ENCODE data around the gene TAAR2.

TAAR2 gene

DNA sequence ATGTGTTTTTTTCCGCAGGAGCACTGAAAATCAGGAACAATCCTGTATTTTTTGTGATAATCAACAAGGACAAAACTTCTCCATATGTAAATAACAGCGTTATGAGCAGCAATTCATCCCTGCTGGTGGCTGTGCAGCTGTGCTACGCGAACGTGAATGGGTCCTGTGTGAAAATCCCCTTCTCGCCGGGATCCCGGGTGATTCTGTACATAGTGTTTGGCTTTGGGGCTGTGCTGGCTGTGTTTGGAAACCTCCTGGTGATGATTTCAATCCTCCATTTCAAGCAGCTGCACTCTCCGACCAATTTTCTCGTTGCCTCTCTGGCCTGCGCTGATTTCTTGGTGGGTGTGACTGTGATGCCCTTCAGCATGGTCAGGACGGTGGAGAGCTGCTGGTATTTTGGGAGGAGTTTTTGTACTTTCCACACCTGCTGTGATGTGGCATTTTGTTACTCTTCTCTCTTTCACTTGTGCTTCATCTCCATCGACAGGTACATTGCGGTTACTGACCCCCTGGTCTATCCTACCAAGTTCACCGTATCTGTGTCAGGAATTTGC, 53.8 kb downstream of the TAAR2 start, which contains the start of gene TAAR6:
TSS of gene TAAR6 (plus strand) at position 102 of the 557 bp plus-strand sequence. CDS start at position 102, 0 bp downstream.
- Histone ChIP-seq H3K9ac (ENCODE audit: low read depth, low read length) (no peak within 1 kb of the TSS), H3K36me3 (ENCODE audit: control insufficient read depth, insufficient read depth, low read length) (no peaks in the 10 kb centered on the region), H3K4me1 (ENCODE audit: control insufficient read depth, insufficient read depth, low read length) (no peaks in the 10 kb centered on the region), H3K9me3 (ENCODE audit: control insufficient read depth, insufficient read depth, low read length) (no peaks in the 10 kb centered on the region), H3K27me3 (ENCODE audit: control insufficient read depth, insufficient read depth, low read length) (no peaks in the 10 kb centered on the region), H3K4me3 (ENCODE audit: low read depth, low read length) (no peak within 1 kb of the TSS)

DNA sequence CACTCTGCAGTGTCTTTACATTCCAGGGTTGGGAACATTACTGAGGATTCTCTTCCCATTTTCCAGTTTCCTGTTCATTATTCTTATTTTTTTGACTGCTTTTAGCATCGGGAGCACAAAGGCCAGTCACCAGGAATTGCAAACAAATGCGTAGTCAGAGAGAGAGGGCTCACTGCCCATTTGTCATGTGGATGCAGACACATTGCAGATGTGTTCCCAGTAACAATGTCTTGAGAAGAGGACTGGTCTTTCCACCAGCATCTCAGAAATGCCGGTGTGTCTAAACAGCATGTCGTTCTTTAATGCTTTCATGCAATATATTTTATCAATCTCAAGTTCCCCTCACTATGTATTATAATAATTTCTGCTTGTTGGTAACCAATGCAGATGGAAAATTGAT, 54.9 kb downstream of the TAAR2 start:
- H3K9me3 ChIP-seq (ENCODE audit: control insufficient read depth, insufficient read depth, low read length) = no peaks in the 10 kb centered on the region
- no peaks in the 10 kb centered on the region for H3K27me3 ChIP-seq (ENCODE audit: control insufficient read depth, insufficient read depth, low read length)
- no peaks in the 10 kb centered on the region for H3K4me1 ChIP-seq (ENCODE audit: control insufficient read depth, insufficient read depth, low read length)
- H3K36me3 ChIP-seq (ENCODE audit: control insufficient read depth, insufficient read depth, low read length) = no peaks in the 10 kb centered on the region
- no peak overlapping the region for H3K4me3 ChIP-seq (ENCODE audit: low read depth, low read length)
- H3K9ac ChIP-seq (ENCODE audit: low read depth, low read length) = no peak overlapping the region

- no peaks in the 10 kb centered on the region for H3K36me3 ChIP-seq (ENCODE audit: control insufficient read depth, insufficient read depth, low read length)
- no peak overlapping the region for H3K9ac ChIP-seq (ENCODE audit: low read depth, low read length)
- no peak overlapping the region for H3K4me3 ChIP-seq (ENCODE audit: low read depth, low read length)
- no peaks in the 10 kb centered on the region for H3K27me3 ChIP-seq (ENCODE audit: control insufficient read depth, insufficient read depth, low read length)
- H3K9me3 ChIP-seq (ENCODE audit: control insufficient read depth, insufficient read depth, low read length) = no peaks in the 10 kb centered on the region
- no peaks in the 10 kb centered on the region for H3K4me1 ChIP-seq (ENCODE audit: control insufficient read depth, insufficient read depth, low read length)
These were observed 55.5 kb downstream of the TAAR2 start for GRCh38 chr6:132568611-132569010.

GRCh38 chr6:132567566-132567965, 56.5 kb downstream of the TAAR2 start:
- H3K27me3 ChIP-seq (ENCODE audit: control insufficient read depth, insufficient read depth, low read length) = no peaks in the 10 kb centered on the region
- no peak overlapping the region for H3K4me3 ChIP-seq (ENCODE audit: low read depth, low read length)
- H3K36me3 ChIP-seq (ENCODE audit: control insufficient read depth, insufficient read depth, low read length) = no peaks in the 10 kb centered on the region
- no peaks in the 10 kb centered on the region for H3K9me3 ChIP-seq (ENCODE audit: control insufficient read depth, insufficient read depth, low read length)
- no peaks in the 10 kb centered on the region for H3K4me1 ChIP-seq (ENCODE audit: control insufficient read depth, insufficient read depth, low read length)
- H3K9ac ChIP-seq (ENCODE audit: low read depth, low read length) = no peak overlapping the region
